H7 (cell line): ENCODE measurements around the gene NPAT. TPM values are rescaled to one million over a fixed set of nuclear protein-coding genes. Genes with fewer than 3 reads are reported as not detected.

ENCODE experiments used
- DNase-seq: peaks from one replicate; pipeline ENCODE4 v3.0.0; 2012
- H3K27me3 ChIP-seq: 2 replicates; pipeline ENCODE4 v1.6.0; 2011; ENCODE audit warnings: mild to moderate bottlenecking, low read length; ENCODE audit not compliant: control insufficient read depth, insufficient read depth
- H3K36me3 ChIP-seq: replicated peaks from 2 replicates; pipeline ENCODE4 v1.5.1; 2011; ENCODE audit warnings: low read length; ENCODE audit not compliant: control insufficient read depth, insufficient read depth
- H3K4me3 ChIP-seq: 2 replicates; pipeline ENCODE4 v1.5.1; 2011; ENCODE audit warnings: low read depth, mild to moderate bottlenecking, control low read depth, low read length, moderate library complexity; ENCODE audit not compliant: insufficient read depth
- total RNA-seq: library from RNA; depleted of rRNA; stranded (reverse); fragments of >200 nt; shearing (Covaris generic); gene quantifications from 2 replicates; pipeline ENCODE4 v1.2.3, GENCODE V29; 2014

The NPAT gene
- total RNA-seq, 1 experiment from 2014 or later = 14.1 TPM

DNA sequence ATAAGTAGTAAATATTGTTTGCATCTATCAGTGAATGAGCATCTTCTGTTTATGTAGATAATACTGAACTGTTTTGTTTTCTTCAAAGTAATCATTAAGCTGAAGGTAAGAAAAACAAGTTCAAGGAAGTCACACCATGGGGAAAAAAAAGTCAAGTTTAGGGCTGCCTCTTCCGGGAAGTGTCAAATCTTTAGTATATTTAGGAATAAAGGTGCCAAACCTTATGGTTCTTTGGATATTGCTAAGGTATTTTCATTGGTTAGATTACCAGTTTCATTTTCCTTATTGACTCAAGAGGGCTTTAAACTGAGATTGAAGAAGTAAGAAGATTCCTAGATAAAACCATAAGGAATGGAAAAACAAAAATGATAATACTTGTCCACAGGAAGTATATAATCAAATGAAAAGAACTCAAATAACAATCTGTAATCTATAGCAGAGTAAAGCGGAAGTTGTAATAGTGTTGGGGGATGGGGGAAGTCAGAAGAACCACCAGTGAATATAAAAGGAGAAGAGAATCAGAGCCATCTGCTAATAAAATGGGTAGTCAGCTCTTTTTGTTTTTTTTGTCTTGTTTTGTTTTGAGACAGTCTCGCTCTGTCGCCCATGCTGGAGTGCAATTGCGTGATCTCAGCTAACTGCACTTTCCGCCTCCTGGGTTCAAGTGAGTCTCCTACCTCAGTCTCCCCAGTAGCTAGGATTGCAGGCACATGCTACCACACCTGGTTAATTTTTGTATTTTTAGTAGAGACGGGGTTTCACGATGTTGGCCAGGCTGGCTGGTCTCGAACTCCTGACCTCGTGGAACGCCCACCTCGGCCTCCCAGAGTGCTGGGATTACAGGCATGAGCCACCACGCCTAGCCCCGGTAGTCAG lies 2.7 kb upstream of the NPAT start:
- peaks cover 4% of the 10 kb centered on the region for H3K36me3 ChIP-seq
- no peak for DNase-seq
- H3K27me3 ChIP-seq = no peaks in the 10 kb centered on the region
- no peak overlapping the region for H3K4me3 ChIP-seq

DNA sequence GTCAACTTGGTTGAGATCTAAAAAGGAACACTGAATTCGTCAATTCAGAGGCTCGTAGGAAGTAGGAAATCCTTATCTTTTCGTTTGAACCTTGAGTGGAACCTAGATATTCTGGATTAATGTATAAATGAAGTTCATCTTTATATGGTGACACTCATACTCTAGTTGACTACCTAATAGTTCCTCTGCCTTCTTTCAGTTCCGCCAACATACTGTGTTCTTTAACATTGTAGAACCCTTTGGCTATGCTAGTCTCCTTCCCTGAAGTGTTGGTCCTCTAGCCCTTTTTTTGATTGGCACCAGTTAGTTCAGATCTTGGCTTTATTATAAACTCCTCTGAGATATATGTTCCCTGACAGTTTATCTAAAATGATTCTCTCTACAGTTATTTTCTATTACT lies 1.9 kb upstream of the NPAT start:
- peaks cover 1% of the 10 kb centered on the region for H3K36me3 ChIP-seq
- H3K27me3 ChIP-seq = no peaks in the 10 kb centered on the region
- H3K4me3 ChIP-seq = no peak overlapping the region
- DNase-seq = no peak

DNA sequence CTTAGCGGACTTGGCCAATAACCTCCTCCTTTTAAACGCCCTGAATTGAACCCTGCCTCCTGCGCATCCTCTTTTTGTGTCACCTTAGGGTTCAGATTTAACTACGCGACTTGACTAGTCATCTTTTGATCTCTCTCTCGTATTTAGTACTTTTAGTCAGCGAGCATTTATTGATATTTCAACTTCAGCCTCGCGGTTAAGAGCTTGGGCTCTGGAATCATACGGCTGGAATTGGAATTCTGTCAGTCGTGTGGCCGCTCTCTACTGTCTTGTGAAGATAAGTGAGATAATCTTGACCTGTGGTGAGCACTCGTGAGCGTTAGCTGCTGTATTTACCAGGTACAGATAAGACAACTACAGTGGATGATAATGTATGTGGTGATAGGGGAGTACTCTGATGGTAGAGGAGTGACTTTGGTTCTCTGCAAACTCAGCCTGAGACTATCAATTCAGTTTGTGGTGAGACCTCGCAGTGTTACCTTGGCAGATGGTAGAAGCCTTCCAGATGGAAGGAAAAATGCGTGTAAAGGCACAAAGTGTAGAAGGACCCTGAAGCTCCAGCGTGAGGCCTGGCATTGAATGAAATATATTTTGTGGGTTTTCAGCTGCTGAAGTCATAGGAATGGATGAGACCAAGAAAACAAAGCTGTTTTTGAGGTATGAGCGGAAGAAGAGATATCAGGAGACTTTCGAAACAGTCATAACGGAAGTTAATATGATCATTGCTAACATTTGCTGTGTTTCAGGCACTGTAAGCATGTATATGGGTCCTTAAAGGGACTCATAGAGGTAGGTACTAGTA lies 1.1 kb upstream of the NPAT start:
- peak overlapping the region; percentile 93 for H3K4me3 ChIP-seq
- peaks cover 1% of the 10 kb centered on the region; the same call in 1 of the 2 replicates for H3K36me3 ChIP-seq
- no peak for DNase-seq
- no peaks in the 10 kb centered on the region for H3K27me3 ChIP-seq

DNA sequence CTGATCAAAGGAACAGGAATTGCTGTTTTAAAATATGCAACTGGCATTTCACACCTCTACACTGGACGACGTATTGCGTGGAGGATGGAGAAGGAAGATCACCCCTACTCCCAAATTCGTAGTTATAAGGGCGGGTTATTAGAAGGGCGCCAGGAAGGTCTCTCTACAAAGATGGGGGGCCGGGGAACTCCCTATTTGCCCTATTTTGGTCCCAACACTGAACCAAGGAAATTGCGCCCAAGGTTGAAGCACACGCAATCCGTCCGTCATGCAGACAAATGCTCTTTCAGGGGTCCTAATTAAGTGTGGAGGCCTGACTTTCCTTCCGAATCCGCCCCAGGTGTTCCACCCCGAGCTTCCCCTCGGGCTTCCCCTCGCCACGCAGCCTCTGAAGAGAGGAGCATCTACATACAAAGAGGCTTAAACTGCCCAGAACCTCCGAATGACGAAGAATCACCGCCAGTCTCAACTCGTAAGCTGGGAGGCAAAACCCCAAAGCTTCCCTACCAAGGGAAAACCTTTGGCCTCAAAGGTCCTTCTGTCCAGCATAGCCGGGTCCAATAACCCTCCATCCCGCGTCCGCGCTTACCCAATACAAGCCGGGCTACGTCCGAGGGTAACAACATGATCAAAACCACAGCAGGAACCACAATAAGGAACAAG lies 396 bp downstream of the NPAT start:
- Histone ChIP-seq H3K27me3 (no peaks in the 10 kb centered on the region), H3K4me3 (peak overlapping the region; percentile 93), H3K36me3 (no peaks in the 10 kb centered on the region; the same call in 1 of the 2 replicates)
- no peak for DNase-seq

DNA sequence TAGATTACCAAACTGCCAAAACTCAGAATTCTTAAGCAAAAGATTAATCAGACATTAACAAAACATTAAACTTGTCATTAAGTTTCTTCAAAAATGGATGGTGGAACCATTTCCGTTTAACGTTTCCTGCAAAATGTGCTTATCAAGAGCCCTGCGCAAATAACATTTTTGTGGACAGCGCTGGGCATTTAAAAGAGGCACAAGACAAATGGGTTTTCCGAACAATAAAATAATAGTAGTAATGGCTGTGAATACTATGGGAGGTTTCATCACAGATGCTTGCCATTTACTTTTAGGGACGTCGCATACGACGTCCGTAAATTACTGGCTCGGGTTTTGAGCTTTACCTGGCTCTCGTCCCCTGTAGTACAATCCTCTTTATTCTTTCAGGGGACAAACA lies 1.1 kb downstream of the NPAT start:
- Histone ChIP-seq H3K4me3 (peak overlapping the region; percentile 93), H3K27me3 (no peaks in the 10 kb centered on the region), H3K36me3 (no peaks in the 10 kb centered on the region; the same call in 1 of the 2 replicates)
- no peak for DNase-seq

DNA sequence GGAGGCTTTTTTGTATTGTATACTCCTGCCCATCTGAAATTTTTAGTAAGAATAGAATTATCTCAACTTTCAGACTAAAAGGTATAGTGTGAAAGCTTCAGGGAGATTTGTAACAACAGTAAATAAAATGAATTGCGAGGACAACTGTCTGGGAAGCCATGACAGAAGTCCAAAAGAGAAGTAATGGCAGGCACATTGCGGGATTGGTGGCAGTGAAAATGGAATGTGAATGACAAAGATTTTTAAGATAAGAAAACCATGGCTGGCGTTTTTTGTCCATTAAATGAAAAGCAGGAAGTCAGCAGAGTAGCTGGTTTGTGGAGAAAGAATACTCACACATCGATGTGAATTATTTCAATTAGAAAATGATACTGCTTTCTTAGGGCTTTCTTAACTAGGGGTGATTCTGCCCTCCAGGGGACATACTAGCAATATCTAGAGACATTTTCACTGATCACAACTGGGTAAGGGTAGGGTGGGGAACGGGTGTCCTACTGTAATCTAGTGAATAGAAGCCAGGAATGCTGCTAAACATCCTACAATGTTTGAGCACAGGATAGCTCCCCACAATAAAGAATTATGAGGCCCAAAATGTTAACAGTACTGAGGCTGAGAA lies 1.6 kb downstream of the NPAT start:
- no peaks in the 10 kb centered on the region; the same call in 1 of the 2 replicates for H3K36me3 ChIP-seq
- no peak overlapping the region; the same call in 1 of the 2 replicates for H3K4me3 ChIP-seq
- DNase-seq = no peak

DNA sequence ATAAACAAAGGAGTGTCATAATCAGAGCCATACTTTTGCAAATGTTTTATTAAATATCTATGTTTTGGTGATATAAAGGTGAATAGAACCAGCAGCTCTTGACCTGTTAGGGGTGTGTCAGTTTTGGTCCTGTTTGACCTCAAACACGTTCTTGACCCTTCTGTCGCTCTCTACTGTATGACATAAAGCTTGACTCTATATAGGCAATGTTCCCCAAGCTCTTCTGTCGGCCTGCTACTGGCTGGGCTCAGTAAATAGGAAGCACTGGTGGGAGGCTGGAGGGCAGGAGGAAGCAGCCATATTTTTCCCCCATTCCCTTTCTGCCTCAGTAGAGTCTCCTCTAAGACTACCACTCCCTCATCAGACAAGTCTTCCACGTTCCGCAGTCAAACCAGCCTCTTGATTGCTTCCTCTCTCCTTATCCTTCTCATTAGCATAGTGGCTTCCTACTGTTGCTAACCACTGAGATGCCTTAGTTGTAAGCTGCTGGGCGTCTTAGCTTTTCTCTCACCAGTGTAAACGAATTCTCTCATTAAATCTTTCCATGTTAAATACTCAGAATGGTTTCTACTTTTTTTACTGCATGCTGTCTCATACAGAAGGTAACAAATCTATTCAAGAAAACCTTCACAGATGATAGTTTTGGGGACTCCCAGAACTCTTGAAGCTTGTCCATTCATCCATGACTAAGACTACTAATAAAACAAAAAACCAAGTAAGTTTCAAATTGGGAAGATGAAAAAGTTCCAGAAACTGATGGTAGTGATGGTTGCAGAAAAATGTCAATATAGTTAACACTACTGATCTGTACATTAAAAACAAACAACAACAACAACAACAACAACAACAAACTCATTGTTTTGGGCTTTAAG lies 3.3 kb downstream of the NPAT start:
- H3K36me3 ChIP-seq = no peaks in the 10 kb centered on the region; the same call in 1 of the 2 replicates
- DNase-seq = peak; percentile 51
- no peaks in the 10 kb centered on the region for H3K27me3 ChIP-seq
- H3K4me3 ChIP-seq = no peak overlapping the region

More for the DNA sequence above, 1.6 kb downstream of the NPAT start:
- H3K27me3 ChIP-seq = no peaks in the 10 kb centered on the region

DNA sequence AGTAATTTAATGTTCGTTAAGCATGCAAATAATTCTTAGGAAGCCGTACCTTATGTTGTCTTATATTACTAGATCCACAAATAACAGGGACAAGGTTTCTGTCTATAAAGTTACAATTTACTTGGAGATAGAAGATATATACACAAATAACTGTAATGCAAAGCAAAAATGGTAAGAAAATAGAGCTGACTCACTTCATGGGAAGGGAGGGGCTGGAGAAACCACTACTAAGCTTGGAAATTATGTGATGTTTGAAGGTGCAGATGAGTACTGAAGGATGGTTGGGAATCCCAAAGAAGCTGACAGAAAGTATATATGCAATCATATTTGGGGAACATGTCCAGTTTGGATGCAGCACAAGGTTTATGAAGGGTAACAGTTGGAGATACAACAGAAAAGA lies 4.0 kb downstream of the NPAT start:
- Histone ChIP-seq H3K4me3 (no peak overlapping the region), H3K27me3 (no peaks in the 10 kb centered on the region), H3K36me3 (no peaks in the 10 kb centered on the region; the same call in 1 of the 2 replicates)
- no peak for DNase-seq

DNA sequence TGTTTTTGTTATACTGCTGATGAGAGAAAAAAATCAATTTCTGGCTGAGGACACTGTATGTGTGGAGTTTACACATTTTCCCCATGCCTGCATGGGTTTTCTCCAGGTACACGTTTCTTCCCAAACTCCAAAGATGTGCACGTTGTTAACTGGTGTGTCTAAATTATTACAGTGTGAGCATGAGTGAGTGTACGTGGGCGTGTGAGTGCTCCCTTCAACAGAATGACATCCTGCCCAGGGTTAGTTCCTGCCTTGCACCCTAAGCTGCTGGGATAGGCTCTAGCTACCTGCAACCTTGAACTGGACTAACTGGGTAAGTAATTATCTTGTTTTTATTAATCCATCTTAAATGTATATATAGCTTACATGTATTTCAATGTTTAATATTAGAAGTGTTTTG lies 5.5 kb downstream of the NPAT start:
- no peak for DNase-seq
- Histone ChIP-seq H3K27me3 (no peaks in the 10 kb centered on the region), H3K36me3 (no peaks in the 10 kb centered on the region; the same call in 1 of the 2 replicates), H3K4me3 (no peak overlapping the region)

DNA sequence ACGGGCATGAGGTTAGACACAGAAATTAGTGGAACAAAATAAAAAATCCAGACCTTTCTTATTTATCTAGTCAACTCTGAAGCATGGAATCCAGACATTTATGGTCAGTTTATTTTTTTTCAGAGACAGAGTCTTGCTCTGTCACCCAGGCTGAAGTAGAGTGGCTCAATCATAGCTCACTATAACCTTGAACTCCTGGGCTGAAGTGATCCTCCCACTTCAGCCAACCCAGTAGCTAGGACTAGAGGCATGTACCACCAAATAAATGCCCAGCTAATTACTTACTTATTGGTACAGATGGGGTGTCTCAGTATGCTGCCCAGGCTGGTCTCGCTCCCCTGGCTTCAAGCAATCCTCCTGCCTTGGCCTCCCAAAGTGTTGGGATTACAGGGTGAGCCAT lies 8.7 kb downstream of the NPAT start:
- H3K27me3 ChIP-seq = no peaks in the 10 kb centered on the region
- no peak for DNase-seq
- H3K4me3 ChIP-seq = no peak overlapping the region
- H3K36me3 ChIP-seq = peaks cover 2% of the 10 kb centered on the region

DNA sequence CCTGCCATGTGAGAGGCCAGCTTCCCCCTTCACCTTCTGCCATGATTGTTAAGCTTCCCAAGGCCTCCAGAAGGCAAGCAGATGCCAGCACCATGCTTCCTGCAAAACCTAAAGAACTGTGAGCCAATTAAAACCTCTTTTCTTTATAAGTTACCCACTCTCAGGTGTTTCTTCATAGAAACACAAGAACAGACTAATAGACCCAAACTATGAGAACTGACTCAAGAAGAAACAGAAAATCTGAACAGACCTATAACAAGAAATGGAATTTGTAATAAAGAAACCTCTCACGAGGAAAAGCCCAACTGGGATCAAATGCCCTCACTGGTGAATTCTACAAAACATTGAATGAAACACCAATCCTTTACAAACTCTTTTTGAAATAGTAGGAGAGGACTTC lies 12.0 kb downstream of the NPAT start:
- Histone ChIP-seq H3K4me3 (no peak overlapping the region), H3K27me3 (no peaks in the 10 kb centered on the region), H3K36me3 (peaks cover 13% of the 10 kb centered on the region)
- DNase-seq = no peak

DNA sequence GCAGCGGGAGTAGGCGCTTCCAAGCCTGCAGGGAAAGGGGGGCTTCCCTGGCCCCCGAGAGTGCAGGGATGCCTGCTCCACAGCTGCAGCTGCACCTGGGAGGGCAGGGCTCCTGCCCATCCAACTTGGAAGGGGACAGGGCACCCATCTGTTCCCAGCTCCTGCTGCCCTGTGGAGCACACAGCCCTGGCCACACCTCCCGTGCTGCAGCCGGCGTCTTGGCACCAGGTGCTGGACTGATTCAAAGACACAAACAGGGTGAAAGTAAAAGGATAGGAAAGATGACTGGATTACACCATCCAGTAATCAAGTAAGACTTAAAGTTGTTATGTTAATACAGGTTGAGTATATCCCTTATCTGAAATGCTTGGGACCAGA lies 14.8 kb downstream of the NPAT start:
- Histone ChIP-seq H3K27me3 (no peaks in the 10 kb centered on the region), H3K4me3 (no peak overlapping the region), H3K36me3 (peaks cover 14% of the 10 kb centered on the region)
- DNase-seq = no peak

DNA sequence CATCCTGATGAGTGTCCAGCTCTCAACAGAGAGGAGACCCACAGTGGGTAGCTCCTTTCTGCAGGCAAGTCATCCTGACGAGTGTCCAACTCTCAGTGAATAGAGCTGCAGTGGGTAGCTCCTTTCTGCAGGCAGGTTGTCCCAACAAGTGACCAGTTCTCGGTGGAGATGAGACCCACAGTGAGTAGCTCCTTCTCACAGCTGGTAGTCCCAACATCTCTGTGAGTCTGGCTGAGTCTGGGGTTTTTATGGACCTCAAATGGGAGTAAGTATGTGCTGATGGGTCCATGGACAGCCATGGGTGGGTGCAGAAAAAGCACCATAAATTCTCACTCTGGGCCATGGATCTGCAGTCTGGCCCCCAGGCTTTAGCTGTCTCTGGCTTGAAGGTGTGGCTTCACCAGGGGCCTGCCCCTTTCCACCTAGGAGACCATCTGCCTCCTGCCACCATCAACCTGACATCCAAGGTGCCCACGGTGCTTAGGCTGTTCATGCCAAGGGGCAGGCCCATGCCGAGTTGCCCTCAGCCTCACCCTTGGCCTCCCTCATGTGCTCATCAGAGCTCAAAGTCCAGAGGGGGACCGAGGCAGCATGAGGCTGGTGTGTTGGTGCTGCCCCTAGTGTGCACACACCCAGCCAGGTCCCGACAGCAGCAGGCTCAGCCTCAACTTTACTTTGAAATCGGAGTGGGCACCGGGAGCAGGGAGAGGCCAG lies 15.3 kb downstream of the NPAT start:
- Histone ChIP-seq H3K36me3 (peaks cover 14% of the 10 kb centered on the region), H3K27me3 (no peaks in the 10 kb centered on the region), H3K4me3 (no peak overlapping the region)
- DNase-seq = no peak
